Colonic mucosa (tissue), 4 donors: Measurements from ENCODE around the gene MTMR3. TPM values are rescaled to one million over a fixed set of nuclear protein-coding genes. Genes with fewer than 3 reads are reported as not detected.
A peak's percentile ranks its signal among the peaks of the same experiment; 100 is the strongest.

Experiments
- DNase-seq: peaks from one replicate; pipeline ENCODE4 v3.0.0-alpha.2; 2020
- H3K27ac ChIP-seq: fragments of 200-600 bp; one replicate; pipeline ENCODE4 v1.8.0; 2021
- H3K27me3 ChIP-seq: fragments of 200-600 bp; one replicate; pipeline ENCODE4 v1.8.0; 2021
- H3K36me3 ChIP-seq: fragments of 200-600 bp; one replicate; pipeline ENCODE4 v1.8.0; 2021
- H3K4me1 ChIP-seq: fragments of 200-600 bp; one replicate; pipeline ENCODE4 v1.8.0; 2021; ENCODE audit warnings: mild to moderate bottlenecking
- H3K4me3 ChIP-seq: fragments of 200-600 bp; one replicate; pipeline ENCODE4 v1.8.0; 2021
- H3K9ac ChIP-seq, 2 donors: one replicate each; pipeline ENCODE4 v1.7.0; 2013; ENCODE audit warnings: control low read depth in 2 of 2, low read depth in 2 of 2, low read length in 2 of 2
- H3K9me3 ChIP-seq: fragments of 200-600 bp; one replicate; pipeline ENCODE4 v1.8.0; 2021
- CTCF ChIP-seq: fragments of 200-600 bp; IDR thresholded peaks from one replicate; pipeline ENCODE4 v1.8.0; 2022; ENCODE audit warnings: antibody characterized with exemption, mild to moderate bottlenecking
- intact Hi-C: fragments of 100-400 bp; cut with DNase I; formaldehyde crosslinking; loops from one replicate; pipeline ENCODE4 v1.14.1; 2022
- total RNA-seq, 2 donors: library from RNA; stranded (reverse); fragmentation: NEBNext Ultra II Directional in 1 of 2; extraction: Animal tissue kit (Norgen Biotek cat#: 25700) in 1 of 2; gene quantifications; one replicate each; pipeline ENCODE4 v1.2.1, GENCODE V29; 2021
- donor health status: healthy.
- donor health status: DM: no; HTN: no; CAD: no.
- donor health status: DM: no; HTN: no; CAD: no.

The MTMR3 gene
- total RNA-seq, 2 donors from 2014 or later = 35.9 to 49.4 TPM

DNA sequence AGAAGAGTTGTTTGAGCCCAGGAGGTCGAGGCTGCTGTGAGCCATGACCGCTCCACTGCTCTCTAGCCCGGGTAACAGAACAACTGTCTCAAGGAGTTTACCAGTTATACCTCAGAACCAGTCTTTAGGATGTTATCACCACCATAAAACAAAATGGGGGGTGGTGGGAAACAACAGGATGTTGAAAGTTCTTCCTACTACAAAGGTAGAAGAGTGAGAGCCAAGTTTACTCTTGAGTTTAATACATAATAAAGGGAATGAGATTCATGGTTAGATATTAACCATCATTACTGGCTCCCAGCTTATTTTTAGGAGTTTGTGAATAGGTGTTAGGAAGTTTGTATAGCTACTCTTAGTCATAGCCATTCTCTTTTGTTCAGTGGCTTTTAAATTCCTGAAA, 118.5 kb downstream of the MTMR3 start:
- no peaks in the 10 kb centered on the region for H3K9me3 ChIP-seq
- no peaks in the 10 kb centered on the region for H3K4me1 ChIP-seq
- no peak overlapping the region for H3K9ac ChIP-seq
- peak; percentile 52 for DNase-seq
- H3K4me3 ChIP-seq = no peak overlapping the region
- H3K27ac ChIP-seq = peak overlapping the region; percentile 42
- H3K27me3 ChIP-seq = no peaks in the 10 kb centered on the region
- intact Hi-C loops = loop anchor here (10.0 kb wide), 4 partner anchors 117 to 367 kb away; partner anchors contain the start of gene MTMR3
- no peak for TF ChIP-seq CTCF
- no peaks in the 10 kb centered on the region for H3K36me3 ChIP-seq

DNA sequence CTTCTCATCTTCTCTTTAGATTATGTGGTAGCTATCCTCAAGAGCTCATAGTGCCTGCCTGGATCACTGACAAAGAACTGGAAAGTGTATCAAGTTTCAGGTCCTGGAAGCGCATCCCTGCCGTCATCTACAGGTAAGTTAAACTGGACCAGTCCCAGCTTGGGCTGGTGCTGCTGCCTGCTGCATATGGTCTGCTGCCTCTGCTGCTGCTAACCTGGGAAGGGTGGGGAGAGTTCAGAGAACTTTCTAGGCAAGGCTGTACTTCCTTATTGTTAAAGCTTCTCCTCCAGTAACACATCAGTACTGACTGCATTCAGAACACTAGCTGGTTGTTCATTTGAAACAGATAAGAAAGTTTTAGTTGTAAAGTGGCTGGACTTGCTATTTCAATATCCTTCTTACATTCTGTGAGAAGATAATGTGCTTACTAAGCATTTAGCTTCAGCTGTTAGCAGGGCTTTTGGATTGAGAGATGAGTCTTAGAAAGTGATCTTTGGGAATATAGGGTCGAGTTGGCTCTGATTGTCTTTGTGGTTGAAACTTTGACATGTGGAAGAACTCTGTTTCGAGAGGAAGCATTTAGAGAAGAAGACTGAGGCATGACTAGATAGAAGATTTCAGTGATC, 120.0 kb downstream of the MTMR3 start:
- no peak for TF ChIP-seq CTCF
- H3K27ac ChIP-seq = peak overlapping the region; percentile 60
- no peak overlapping the region for H3K4me3 ChIP-seq
- no peaks in the 10 kb centered on the region for H3K36me3 ChIP-seq
- peak; percentile 77 for DNase-seq
- intact Hi-C loops = loop anchor here (10.0 kb wide), 4 partner anchors 118 to 368 kb away; partner anchors contain the start of gene MTMR3
- no peaks in the 10 kb centered on the region for H3K4me1 ChIP-seq
- peak overlapping the region in 1 of 2 donors; percentile 1 for H3K9ac ChIP-seq
- no peaks in the 10 kb centered on the region for H3K9me3 ChIP-seq
- H3K27me3 ChIP-seq = no peaks in the 10 kb centered on the region

- no peak for DNase-seq
- Histone ChIP-seq H3K4me3 (no peak overlapping the region), H3K9ac (no peak overlapping the region), H3K27ac (no peak overlapping the region), H3K36me3 (no peaks in the 10 kb centered on the region), H3K27me3 (no peaks in the 10 kb centered on the region), H3K4me1 (no peaks in the 10 kb centered on the region), H3K9me3 (no peaks in the 10 kb centered on the region)
- TF ChIP-seq CTCF = no peak
- intact Hi-C loops = loop anchor here (10.0 kb wide), 4 partner anchors 119 to 369 kb away; partner anchors contain the start of gene MTMR3
These were observed 121.1 kb downstream of the MTMR3 start for GRCh38 chr22:30004101-30004500.

GRCh38 chr22:30004694-30005093, 121.7 kb downstream of the MTMR3 start:
- Histone ChIP-seq H3K27me3 (no peaks in the 10 kb centered on the region), H3K9ac (no peak overlapping the region), H3K27ac (no peak overlapping the region), H3K36me3 (no peaks in the 10 kb centered on the region), H3K9me3 (no peaks in the 10 kb centered on the region), H3K4me3 (no peak overlapping the region), H3K4me1 (no peaks in the 10 kb centered on the region)
- TF ChIP-seq CTCF = no peak
- intact Hi-C loops = loop anchor here (5.0 to 10.0 kb wide), 5 partner anchors 120 to 370 kb away; partner anchors contain the start of genes MTMR3, UQCR10 and ZMAT5
- DNase-seq = no peak

DNA sequence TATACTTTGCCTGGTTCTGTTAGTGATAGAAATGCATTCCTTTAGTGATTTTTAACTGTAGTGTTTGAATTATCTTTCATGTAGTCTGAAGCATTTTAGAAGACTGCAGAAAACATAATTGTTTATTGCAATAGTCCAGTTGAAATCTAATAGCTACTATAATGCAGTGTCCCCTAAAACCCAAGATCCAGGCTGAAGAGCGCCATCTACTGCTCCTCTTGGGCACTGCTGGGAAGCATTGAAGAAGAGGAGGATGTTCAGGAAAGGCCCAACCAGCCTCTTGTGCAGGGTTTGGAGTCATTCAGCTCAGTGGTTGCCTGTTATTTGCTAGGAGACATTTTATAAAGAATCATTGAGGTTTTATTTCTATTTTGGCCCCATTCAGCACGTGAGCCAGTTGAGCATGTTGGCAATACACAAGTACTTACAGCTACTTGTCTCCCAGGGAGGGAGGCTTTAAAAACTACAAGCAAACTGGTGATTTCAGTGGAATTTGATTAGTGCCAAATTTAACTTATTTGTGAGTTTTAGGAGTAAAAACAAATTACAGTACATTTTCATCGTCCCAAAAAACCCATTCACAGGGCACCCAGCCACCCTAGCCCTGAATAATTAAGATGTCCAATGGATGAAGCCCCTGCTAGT, 122.4 kb downstream of the MTMR3 start:
- no peaks in the 10 kb centered on the region for H3K27me3 ChIP-seq
- peak; percentile 88 for DNase-seq
- intact Hi-C loops = loop anchor here (5.0 to 10.0 kb wide), 5 partner anchors 121 to 371 kb away; partner anchors contain the start of genes MTMR3, UQCR10 and ZMAT5
- no peak overlapping the region for H3K4me3 ChIP-seq
- peaks cover 1% of the 10 kb centered on the region for H3K36me3 ChIP-seq
- H3K9ac ChIP-seq = peak overlapping the region in 1 of 2 donors; percentile 36
- H3K27ac ChIP-seq = no peak overlapping the region
- TF ChIP-seq CTCF = peak; percentile 97
- H3K4me1 ChIP-seq = no peaks in the 10 kb centered on the region
- H3K9me3 ChIP-seq = no peaks in the 10 kb centered on the region
